GM10266 (cell line): ENCODE data around the gene DCXR.

Experiments
- DNase-seq: peaks from one replicate; pipeline ENCODE4 v3.0.0; 2012; ENCODE audit errors: extremely low spot score
- CTCF ChIP-seq: IDR thresholded peaks from 2 replicates; pipeline ENCODE4 v1.5.1; 2012; ENCODE audit warnings: mild to moderate bottlenecking, low read depth; ENCODE audit not compliant: control insufficient read depth, insufficient read depth; ENCODE audit errors: missing control alignments

DCXR gene

GRCh38 chr17:82082456-82082855, 45.0 kb upstream of the DCXR start:
- TF ChIP-seq CTCF, result no peak
- DNase-seq, result no peak

GRCh38 chr17:82081966-82082365, 44.5 kb upstream of the DCXR start:
- DNase-seq, result no peak
- TF ChIP-seq CTCF, result no peak

- no peak for TF ChIP-seq CTCF
- no peak for DNase-seq
These were observed 44.0 kb upstream of the DCXR start for GRCh38 chr17:82081546-82081945.

- DNase-seq, result no peak
- TF ChIP-seq CTCF, result no peak
These were observed 43.4 kb upstream of the DCXR start for GRCh38 chr17:82080789-82081464.

GRCh38 chr17:82080048-82080788, 42.7 kb upstream of the DCXR start:
- TF ChIP-seq CTCF, result no peak
- no peak for DNase-seq

GRCh38 chr17:82079001-82079677, 41.6 kb upstream of the DCXR start:
- no peak for DNase-seq
- no peak for TF ChIP-seq CTCF

GRCh38 chr17:82078433-82078832, 40.9 kb upstream of the DCXR start:
- DNase-seq, result no peak
- no peak for TF ChIP-seq CTCF
